VCaP (cell line): ENCODE data around the gene TRIM54.
A peak's percentile ranks its signal among the peaks of the same experiment; 100 is the strongest.
"Not testable (repeated sequence)": the region's sequence is repeated elsewhere in the genome, so short reads cannot be mapped to it uniquely, and the experiment has no call there.

Experiments
- H3K27ac ChIP-seq: fragments of 450-650 bp; 2 replicates; pipeline ENCODE4 v1.5.1; 2017
- TF ChIP-seq, protein P1 (sequence below): fragments of 450-650 bp; conservative IDR thresholded peaks from 2 replicates; pipeline ENCODE4 v1.5.1; 2017; ENCODE audit warnings: mild to moderate bottlenecking, moderate library complexity

The TRIM54 gene

DNA sequence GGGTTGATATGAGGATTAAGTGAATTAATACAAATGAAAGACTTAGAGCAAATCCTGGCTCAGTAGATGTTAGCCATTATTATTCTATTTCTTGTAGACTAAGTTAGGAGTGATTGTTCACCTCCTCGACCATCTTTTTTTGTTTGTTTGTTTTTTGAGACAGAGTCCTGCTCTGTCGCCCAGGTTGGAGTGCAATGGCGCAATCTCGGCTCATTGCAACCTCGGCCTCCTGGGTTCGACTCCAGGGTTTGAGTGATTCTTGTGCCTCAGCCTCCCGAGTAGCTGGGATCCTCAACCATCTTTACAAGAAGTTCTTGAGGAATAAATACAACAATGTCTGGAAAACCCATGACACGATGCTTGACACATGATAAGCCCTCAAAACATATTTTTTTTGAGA lies 12.7 kb downstream of the TRIM54 start:
- peak overlapping the region; percentile 99 for H3K27ac ChIP-seq
- TF ChIP-seq, protein P1, sequence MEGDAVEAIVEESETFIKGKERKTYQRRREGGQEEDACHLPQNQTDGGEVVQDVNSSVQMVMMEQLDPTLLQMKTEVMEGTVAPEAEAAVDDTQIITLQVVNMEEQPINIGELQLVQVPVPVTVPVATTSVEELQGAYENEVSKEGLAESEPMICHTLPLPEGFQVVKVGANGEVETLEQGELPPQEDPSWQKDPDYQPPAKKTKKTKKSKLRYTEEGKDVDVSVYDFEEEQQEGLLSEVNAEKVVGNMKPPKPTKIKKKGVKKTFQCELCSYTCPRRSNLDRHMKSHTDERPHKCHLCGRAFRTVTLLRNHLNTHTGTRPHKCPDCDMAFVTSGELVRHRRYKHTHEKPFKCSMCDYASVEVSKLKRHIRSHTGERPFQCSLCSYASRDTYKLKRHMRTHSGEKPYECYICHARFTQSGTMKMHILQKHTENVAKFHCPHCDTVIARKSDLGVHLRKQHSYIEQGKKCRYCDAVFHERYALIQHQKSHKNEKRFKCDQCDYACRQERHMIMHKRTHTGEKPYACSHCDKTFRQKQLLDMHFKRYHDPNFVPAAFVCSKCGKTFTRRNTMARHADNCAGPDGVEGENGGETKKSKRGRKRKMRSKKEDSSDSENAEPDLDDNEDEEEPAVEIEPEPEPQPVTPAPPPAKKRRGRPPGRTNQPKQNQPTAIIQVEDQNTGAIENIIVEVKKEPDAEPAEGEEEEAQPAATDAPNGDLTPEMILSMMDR, result no peak

DNA sequence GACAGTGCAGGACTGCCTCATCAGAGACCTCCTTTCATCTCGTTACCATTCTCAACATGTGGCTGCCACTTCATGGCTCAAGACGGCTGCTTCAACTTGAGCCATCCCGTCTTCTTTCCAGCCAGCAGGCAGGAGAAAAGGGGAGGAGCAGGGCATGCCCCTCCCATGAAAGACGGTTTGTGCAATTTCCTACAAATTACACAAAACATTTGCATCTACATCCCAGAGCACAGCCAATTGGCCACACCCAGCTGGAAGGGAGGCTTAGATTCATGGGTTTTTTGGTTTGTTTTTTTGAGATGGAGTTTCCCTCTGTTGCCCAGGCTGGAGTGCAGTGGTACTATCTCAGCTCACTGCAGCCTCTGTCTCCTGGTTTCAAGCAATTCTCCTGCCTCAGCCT lies 14.3 kb downstream of the TRIM54 start:
- TF ChIP-seq, protein P1, result no peak
- no peak overlapping the region for H3K27ac ChIP-seq

GRCh38 chr2:27297195-27297594 lies 15.0 kb downstream of the TRIM54 start:
- H3K27ac ChIP-seq, result no peak overlapping the region
- TF ChIP-seq, protein P1, result no peak

DNA sequence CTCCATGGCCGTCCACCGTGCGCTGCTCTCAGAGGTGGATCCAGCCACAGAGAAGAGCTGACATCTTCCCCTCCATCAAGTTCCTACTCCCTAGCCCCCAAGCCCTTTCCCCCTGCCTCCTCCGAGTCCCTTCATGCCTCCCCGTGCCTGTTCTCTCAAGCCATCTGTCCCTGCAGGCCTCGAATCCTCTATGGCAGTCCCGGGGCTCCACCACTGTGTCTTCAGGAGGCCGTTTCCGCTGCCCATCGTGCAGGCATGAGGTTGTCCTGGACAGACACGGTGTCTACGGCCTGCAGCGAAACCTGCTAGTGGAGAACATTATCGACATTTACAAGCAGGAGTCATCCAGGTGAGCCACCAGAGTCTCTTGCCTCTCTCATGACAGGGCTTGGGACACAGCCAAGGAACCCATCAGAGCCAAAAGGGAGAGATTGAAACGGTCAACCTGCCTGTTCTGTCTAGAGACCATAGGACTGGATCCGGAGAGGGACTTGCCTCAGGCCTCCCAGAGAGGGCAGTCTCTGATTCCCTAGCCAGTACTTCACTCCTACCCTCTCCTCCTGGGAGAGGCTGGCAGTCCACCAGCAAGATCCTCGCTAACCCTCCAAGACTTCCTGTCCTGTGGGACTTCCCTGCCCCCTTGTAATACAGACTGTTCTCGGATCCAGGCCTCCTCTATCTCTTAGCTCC lies 16.3 kb downstream of the TRIM54 start:
- TF ChIP-seq, protein P1, result no peak
- peak overlapping the region; percentile 77 for H3K27ac ChIP-seq

GRCh38 chr2:27300606-27301005 lies 18.4 kb downstream of the TRIM54 start:
- H3K27ac ChIP-seq, result not testable (repeated sequence)

DNA sequence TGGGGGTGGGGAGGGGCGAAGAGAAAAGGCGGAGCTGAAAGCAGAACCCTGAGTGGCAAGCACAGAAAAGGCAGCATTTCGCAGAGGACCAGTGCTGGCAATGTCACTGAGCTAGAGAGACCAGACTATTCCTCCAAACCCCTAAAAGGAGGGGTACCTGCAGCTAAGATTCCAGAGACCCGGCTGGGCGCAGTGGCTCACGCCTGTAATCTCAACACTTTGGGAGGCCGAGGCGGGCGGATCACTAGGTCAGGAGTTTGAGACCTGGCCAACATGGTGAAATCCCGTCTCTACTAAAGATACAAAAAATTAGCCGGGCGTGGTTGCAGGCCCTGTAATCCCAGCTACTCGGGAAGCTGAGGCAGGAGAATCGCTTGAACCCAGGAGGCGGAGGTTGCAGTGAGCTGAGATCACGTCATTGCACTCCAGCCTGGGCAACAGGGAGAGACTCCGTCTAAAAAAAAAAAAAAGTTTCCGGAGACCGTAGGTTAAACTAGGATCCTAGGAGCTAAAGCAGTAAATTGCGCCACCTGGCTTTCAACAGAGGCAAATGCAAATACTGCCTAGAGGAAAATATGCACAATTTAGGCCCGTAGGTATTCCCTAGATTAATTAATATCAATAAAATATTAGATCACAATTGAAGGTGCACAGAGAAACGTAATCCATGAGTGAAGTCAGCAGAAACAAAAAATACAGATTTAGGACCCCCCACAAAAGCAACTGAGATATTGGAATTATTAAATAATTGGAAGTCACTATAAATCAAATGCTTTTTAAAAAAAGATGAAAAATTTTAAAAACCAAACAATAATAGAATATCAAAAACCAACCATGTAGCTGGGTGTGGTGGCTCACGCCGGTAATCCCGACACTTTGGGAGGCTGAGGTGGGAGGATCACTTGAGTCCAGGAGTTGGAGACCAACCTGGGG lies 21.1 kb downstream of the TRIM54 start:
- peak overlapping the region; percentile 71 for H3K27ac ChIP-seq
- TF ChIP-seq, protein P1, result peak; percentile 90

GRCh38 chr2:27304488-27305240 lies 22.4 kb downstream of the TRIM54 start:
- H3K27ac ChIP-seq, result no peak overlapping the region
- TF ChIP-seq, protein P1, result no peak
